ENCODE measurements around the gene SMAD5.

The SMAD5 gene

GRCh38 chr5:136226401-136226800 is 93.8 kb downstream of the SMAD5 start:
- no peak for DNase-seq

GRCh38 chr5:136228136-136228757 is 95.6 kb downstream of the SMAD5 start:
- no peak for DNase-seq

- no peak for DNase-seq
These were observed 97.5 kb downstream of the SMAD5 start for GRCh38 chr5:136230176-136230575.

DNA sequence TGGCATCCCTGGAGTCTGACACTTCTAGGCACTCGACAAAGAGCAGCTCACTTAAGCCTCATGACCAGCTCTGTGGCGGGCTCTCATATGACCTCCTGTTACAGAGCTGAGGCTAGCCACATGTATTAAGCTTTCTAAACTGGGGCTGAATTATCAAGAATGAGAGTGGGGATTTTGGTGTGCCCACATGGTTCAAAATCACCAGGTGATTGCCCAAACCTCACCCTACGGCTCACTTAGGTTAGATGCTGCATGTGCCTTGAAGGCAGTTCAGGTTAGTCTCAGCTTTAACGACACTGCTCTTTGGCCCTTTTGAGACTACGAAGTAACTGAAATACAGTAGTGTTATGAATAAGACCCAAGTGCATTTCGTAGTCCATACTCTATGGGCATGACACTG is 99.7 kb downstream of the SMAD5 start:
- DNase-seq: no peak
